HEK293T (cell line): Measurements from ENCODE around the gene VRK1.

Experiments
- CTCF ChIA-PET: fragments of 350-600 bp; formaldehyde crosslinking; extraction: SDS; loops from one replicate; lab custom pipeline; 2021; ENCODE audit warnings: antibody characterized with exemption, inconsistent platforms; lab: Yijun Ruan, JAX
- POLR2A ChIA-PET: fragments of 350-600 bp; formaldehyde crosslinking; extraction: SDS; loops from one replicate; lab custom pipeline; 2020; ENCODE audit warnings: antibody characterized with exemption, inconsistent platforms; lab: Yijun Ruan, JAX
- DNase-seq: peaks from one replicate; pipeline ENCODE4 v3.0.0; 2012; ENCODE audit warnings: mixed read lengths; ENCODE audit errors: extremely low spot score
- ARNT ChIP-seq: fragments of 450-650 bp; IDR thresholded peaks from 2 replicates; pipeline ENCODE4 v1.6.1; 2017; ENCODE audit warnings: mild to moderate bottlenecking
- BHLHE40 ChIP-seq: fragments of 450-650 bp; IDR thresholded peaks from 2 replicates; pipeline ENCODE4 v1.6.1; 2016; ENCODE audit warnings: mild to moderate bottlenecking, moderate library complexity, borderline replicate concordance
- CTBP1 ChIP-seq: fragments of 450-650 bp; IDR thresholded peaks from 2 replicates; pipeline ENCODE4 v1.6.1; 2016; ENCODE audit warnings: borderline replicate concordance
- ELF4 ChIP-seq: fragments of 450-650 bp; IDR thresholded peaks from 2 replicates; pipeline ENCODE4 v1.6.1; 2017; ENCODE audit warnings: antibody characterized with exemption
- FOXA1 ChIP-seq: fragments of 450-650 bp; IDR thresholded peaks from 2 replicates; pipeline ENCODE4 v1.6.1; 2016; ENCODE audit warnings: mild to moderate bottlenecking
- FOXK2 ChIP-seq: fragments of 450-650 bp; IDR thresholded peaks from 2 replicates; pipeline ENCODE4 v1.6.1; 2016; ENCODE audit warnings: mild to moderate bottlenecking
- FOXM1 ChIP-seq: fragments of 450-650 bp; IDR thresholded peaks from 2 replicates; pipeline ENCODE4 v1.6.1; 2017; ENCODE audit warnings: mild to moderate bottlenecking, borderline replicate concordance
- HDGF ChIP-seq: fragments of 450-650 bp; IDR thresholded peaks from 2 replicates; pipeline ENCODE4 v1.6.1; 2017; ENCODE audit warnings: antibody characterized with exemption, borderline replicate concordance
- L3MBTL2 ChIP-seq: fragments of 450-650 bp; conservative IDR thresholded peaks from 2 replicates; pipeline ENCODE4 v1.6.1; 2016; ENCODE audit warnings: mild to moderate bottlenecking
- LEF1 ChIP-seq: fragments of 450-650 bp; IDR thresholded peaks from 2 replicates; pipeline ENCODE4 v1.6.1; 2017; ENCODE audit warnings: mild to moderate bottlenecking, borderline replicate concordance
- NFRKB ChIP-seq: fragments of 450-650 bp; IDR thresholded peaks from 2 replicates; pipeline ENCODE4 v1.6.1; 2016; ENCODE audit warnings: mild to moderate bottlenecking, moderate library complexity
- PKNOX1 ChIP-seq: fragments of 450-650 bp; IDR thresholded peaks from 2 replicates; pipeline ENCODE4 v1.6.1; 2016
- SP1 ChIP-seq: fragments of 450-650 bp; IDR thresholded peaks from 2 replicates; pipeline ENCODE4 v1.6.1; 2017
- SUZ12 ChIP-seq: fragments of 450-650 bp; IDR thresholded peaks from 2 replicates; pipeline ENCODE4 v1.6.1; 2016; ENCODE audit warnings: mild to moderate bottlenecking
- TARDBP ChIP-seq: fragments of 450-650 bp; IDR thresholded peaks from 2 replicates; pipeline ENCODE4 v1.6.1; 2016
- ZNF384 ChIP-seq: fragments of 450-650 bp; IDR thresholded peaks from 2 replicates; pipeline ENCODE4 v1.6.1; 2016

Gene VRK1

GRCh38 chr14:96816281-96816680 is 19.1 kb downstream of the VRK1 start:
- DNase-seq = no peak
- ChIA-PET POLR2A (no interaction called here), CTCF (no interaction called here)
- TF ChIP-seq FOXK2 (no peak), PKNOX1 (no peak), TARDBP (no peak), SP1 (no peak), SUZ12 (no peak), ELF4 (no peak), FOXM1 (no peak), NFRKB (no peak), LEF1 (no peak), ZNF384 (no peak), CTBP1 (no peak), HDGF (no peak), BHLHE40 (no peak), ARNT (no peak), FOXA1 (no peak), L3MBTL2 (no peak)

DNA sequence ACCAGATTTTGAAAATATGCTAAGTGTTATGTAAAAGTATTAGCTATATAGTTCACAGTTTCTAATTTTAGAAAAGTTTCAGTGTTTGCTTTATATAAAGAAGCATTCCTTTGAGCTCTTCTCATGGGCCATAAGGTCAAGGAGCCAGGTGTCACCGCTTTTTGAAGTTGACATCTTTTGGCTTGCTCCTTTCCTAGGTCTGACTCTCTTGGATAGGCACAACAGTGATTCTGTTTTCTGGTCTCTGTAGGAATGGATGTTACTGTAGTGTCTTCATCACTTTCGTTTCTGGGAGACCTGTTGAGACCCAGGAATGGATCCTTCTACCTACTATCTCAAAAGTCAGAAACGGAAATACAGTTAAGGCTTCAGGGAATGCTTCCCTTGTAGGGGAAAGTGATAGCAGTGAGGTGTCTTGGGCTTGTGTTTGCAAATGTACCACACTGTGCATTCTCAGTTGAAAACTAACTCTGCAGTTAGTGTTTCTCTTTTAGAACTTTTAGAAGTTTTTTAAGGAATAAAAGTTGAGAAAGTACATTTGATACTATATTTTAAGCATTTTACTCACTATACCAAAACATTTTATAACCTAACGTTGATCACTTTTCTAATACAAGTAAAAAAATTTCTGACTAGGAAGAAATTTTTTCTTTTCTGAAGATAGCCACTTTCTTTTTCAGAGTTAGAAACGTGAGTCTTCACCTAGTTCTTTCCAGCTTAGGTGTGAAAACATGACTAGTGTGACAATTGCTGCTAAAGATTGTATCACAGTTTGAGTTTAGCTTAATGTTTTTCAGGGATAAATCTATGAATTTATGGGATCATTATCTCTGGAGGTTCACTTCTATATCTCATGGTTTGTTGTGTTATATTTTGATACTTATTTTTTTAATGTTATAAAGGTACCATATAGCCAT is 20.8 kb downstream of the VRK1 start:
- ChIA-PET CTCF (no interaction called here), POLR2A (no interaction called here)
- TF ChIP-seq HDGF = no peak
- TF ChIP-seq CTBP1 = no peak
- no peak for TF ChIP-seq ARNT
- TF ChIP-seq SP1 = no peak
- TF ChIP-seq BHLHE40 = no peak
- TF ChIP-seq ELF4 = no peak
- TF ChIP-seq SUZ12 = no peak
- TF ChIP-seq FOXK2 = no peak
- no peak for TF ChIP-seq TARDBP
- TF ChIP-seq FOXA1 = no peak
- no peak for TF ChIP-seq PKNOX1
- no peak for TF ChIP-seq LEF1
- TF ChIP-seq FOXM1 = no peak
- TF ChIP-seq ZNF384 = no peak
- no peak for DNase-seq

GRCh38 chr14:96821501-96821900 is 24.3 kb downstream of the VRK1 start:
- ChIA-PET POLR2A (no interaction called here), CTCF (no interaction called here)
- DNase-seq = no peak
- TF ChIP-seq L3MBTL2 = no peak
- TF ChIP-seq SUZ12 = no peak
- no peak for TF ChIP-seq FOXA1
- no peak for TF ChIP-seq PKNOX1
- no peak for TF ChIP-seq NFRKB
- no peak for TF ChIP-seq FOXK2
- TF ChIP-seq ELF4 = no peak
- no peak for TF ChIP-seq CTBP1
- TF ChIP-seq BHLHE40 = no peak
- no peak for TF ChIP-seq ZNF384
- no peak for TF ChIP-seq TARDBP
- TF ChIP-seq HDGF = no peak
- no peak for TF ChIP-seq ARNT
- no peak for TF ChIP-seq LEF1
- TF ChIP-seq SP1 = no peak
- no peak for TF ChIP-seq FOXM1

- TF ChIP-seq LEF1 (no peak), SP1 (no peak), BHLHE40 (no peak), FOXA1 (no peak), FOXM1 (no peak), ARNT (no peak), TARDBP (no peak), CTBP1 (no peak), FOXK2 (no peak), ZNF384 (no peak), NFRKB (no peak)
- no peak for DNase-seq
- ChIA-PET POLR2A (no interaction called here), CTCF (no interaction called here)
Measured at GRCh38 chr14:96823652-96824051, 26.5 kb downstream of the VRK1 start.

DNA sequence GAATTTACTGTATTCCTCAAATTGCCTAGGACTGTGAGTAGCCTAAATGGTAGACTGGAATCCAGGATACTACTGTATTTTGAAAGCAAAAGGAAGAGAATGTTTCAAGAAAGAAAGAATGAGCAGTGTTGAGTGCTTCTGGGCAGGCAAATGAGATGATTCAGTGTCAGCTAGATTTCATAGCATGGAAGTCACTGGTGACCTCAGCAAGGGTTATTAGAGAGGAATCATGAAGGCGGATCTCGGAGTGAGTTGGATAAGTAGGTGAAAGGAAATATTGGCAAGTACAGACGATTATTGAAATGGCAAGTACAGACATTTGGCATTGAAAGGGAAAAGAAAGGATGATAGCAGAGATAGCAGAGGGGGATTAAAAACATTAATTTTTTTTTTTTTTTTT is 27.1 kb downstream of the VRK1 start:
- POLR2A ChIA-PET = no interaction called here
- DNase-seq = no peak
- TF ChIP-seq ZNF384 = no peak
- TF ChIP-seq FOXA1 = no peak
- TF ChIP-seq L3MBTL2 = no peak
- TF ChIP-seq ELF4 = no peak
- no peak for TF ChIP-seq LEF1
- TF ChIP-seq FOXM1 = no peak
- no peak for TF ChIP-seq TARDBP
- TF ChIP-seq HDGF = no peak
- no peak for TF ChIP-seq CTBP1
- TF ChIP-seq NFRKB = no peak
- TF ChIP-seq FOXK2 = no peak
- no peak for TF ChIP-seq SUZ12
- no peak for TF ChIP-seq ARNT
- TF ChIP-seq BHLHE40 = no peak
- no peak for TF ChIP-seq PKNOX1
- CTCF ChIA-PET = interaction anchor here (0.6 kb wide), 1 partner anchor 293 kb away, joined by 3 read pairs; no protein-coding TSS in a partner anchor
